ENCODE measurements around the gene KITLG.

Gene KITLG

DNA sequence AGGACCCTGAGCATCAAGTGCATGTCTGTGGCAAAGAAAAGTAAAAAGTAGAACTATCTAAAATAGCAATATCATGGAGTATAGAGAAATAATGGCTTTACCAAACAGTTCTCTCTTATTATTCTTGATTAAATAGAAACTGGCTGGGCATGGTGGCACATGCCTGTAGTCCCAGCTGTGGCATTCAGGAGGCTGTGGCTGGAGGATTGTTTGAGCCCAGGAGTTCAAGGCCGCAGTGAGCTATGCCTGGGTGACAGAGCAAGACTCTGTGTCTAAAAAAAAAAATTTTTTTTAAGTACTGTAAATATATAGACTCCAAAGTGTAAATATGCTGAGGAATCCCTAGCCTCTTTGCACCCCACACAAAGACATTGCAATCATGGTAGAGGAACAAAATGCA, 121.9 kb downstream of the KITLG start:
- no peak for DNase-seq
- Histone ChIP-seq H3K9me2 (replicated peaks; ENCODE audit: insufficient read depth, low read length) (no peaks in the 10 kb centered on the region), H3F3A (ENCODE audit: insufficient read depth, low read length) (no peaks in the 10 kb centered on the region), H3K4me1 (ENCODE audit: low read length) (no peaks in the 10 kb centered on the region), H3K27me3 (replicated peaks; ENCODE audit: insufficient read depth, low read length) (no peaks in the 10 kb centered on the region), H3K9me3 (replicated peaks; ENCODE audit: insufficient read depth, low read length) (no peaks in the 10 kb centered on the region), H2AFZ (ENCODE audit: low read length) (no peak overlapping the region), H3K79me2 (ENCODE audit: low read length) (no peaks in the 10 kb centered on the region), H3K9ac (ENCODE audit: low read length) (no peak overlapping the region), H4K20me1 (ENCODE audit: insufficient read depth, low read length) (no peaks in the 10 kb centered on the region), H3K36me3 (replicated peaks; ENCODE audit: insufficient read depth, low read length) (no peaks in the 10 kb centered on the region), H3K27ac (ENCODE audit: low read length) (no peak overlapping the region), H3K4me3 (ENCODE audit: low read length) (no peak overlapping the region), H3K4me2 (ENCODE audit: low read depth, low read length) (no peak overlapping the region)
- no peak for TF ChIP-seq EZH2phosphoT487 (IDR thresholded peaks at IDR 0.05; ENCODE audit: low read length)
- TF ChIP-seq, protein P1, sequence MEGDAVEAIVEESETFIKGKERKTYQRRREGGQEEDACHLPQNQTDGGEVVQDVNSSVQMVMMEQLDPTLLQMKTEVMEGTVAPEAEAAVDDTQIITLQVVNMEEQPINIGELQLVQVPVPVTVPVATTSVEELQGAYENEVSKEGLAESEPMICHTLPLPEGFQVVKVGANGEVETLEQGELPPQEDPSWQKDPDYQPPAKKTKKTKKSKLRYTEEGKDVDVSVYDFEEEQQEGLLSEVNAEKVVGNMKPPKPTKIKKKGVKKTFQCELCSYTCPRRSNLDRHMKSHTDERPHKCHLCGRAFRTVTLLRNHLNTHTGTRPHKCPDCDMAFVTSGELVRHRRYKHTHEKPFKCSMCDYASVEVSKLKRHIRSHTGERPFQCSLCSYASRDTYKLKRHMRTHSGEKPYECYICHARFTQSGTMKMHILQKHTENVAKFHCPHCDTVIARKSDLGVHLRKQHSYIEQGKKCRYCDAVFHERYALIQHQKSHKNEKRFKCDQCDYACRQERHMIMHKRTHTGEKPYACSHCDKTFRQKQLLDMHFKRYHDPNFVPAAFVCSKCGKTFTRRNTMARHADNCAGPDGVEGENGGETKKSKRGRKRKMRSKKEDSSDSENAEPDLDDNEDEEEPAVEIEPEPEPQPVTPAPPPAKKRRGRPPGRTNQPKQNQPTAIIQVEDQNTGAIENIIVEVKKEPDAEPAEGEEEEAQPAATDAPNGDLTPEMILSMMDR (IDR thresholded peaks at IDR 0.05; ENCODE audit: low read length): no peak
- no peak for TF ChIP-seq EZH2 (optimal IDR thresholded peaks at IDR 0.05; ENCODE audit: low read depth, low read length)

DNA sequence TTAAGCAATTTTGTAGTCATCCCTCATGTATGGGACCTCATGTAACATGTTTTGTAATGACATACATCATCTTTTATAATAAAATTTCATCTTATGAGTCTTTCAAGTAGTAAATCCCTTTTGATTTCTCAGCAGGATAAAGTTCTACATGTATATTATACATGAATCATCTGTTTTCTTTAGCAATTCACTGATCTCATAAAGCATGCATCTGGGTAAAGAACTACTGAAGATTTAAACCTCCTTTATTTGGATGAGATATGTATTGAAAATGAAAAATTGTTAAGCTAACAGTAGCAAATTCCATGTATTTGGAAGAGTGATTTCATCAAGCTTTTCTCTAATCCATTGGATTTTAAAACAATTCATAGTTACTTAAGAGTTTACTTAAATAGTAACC, 126.9 kb downstream of the KITLG start:
- no peak overlapping the region for H3K27ac ChIP-seq (ENCODE audit: low read length)
- H3K36me3 ChIP-seq (replicated peaks; ENCODE audit: insufficient read depth, low read length): no peaks in the 10 kb centered on the region
- H3K27me3 ChIP-seq (replicated peaks; ENCODE audit: insufficient read depth, low read length): no peaks in the 10 kb centered on the region
- no peaks in the 10 kb centered on the region for H4K20me1 ChIP-seq (ENCODE audit: insufficient read depth, low read length)
- TF ChIP-seq EZH2phosphoT487 (IDR thresholded peaks at IDR 0.05; ENCODE audit: low read length) (no peak), EZH2 (optimal IDR thresholded peaks at IDR 0.05; ENCODE audit: low read depth, low read length) (no peak)
- TF ChIP-seq, protein P1 (IDR thresholded peaks at IDR 0.05; ENCODE audit: low read length): no peak
- no peaks in the 10 kb centered on the region for H3K9me2 ChIP-seq (replicated peaks; ENCODE audit: insufficient read depth, low read length)
- no peak overlapping the region for H3K4me3 ChIP-seq (ENCODE audit: low read length)
- H3F3A ChIP-seq (ENCODE audit: insufficient read depth, low read length): no peaks in the 10 kb centered on the region
- DNase-seq: no peak
- H3K4me2 ChIP-seq (ENCODE audit: low read depth, low read length): no peak overlapping the region
- no peak overlapping the region for H2AFZ ChIP-seq (ENCODE audit: low read length)
- no peaks in the 10 kb centered on the region for H3K9me3 ChIP-seq (replicated peaks; ENCODE audit: insufficient read depth, low read length)
- H3K79me2 ChIP-seq (ENCODE audit: low read length): no peaks in the 10 kb centered on the region
- no peaks in the 10 kb centered on the region for H3K4me1 ChIP-seq (ENCODE audit: low read length)
- no peak overlapping the region for H3K9ac ChIP-seq (ENCODE audit: low read length)

DNA sequence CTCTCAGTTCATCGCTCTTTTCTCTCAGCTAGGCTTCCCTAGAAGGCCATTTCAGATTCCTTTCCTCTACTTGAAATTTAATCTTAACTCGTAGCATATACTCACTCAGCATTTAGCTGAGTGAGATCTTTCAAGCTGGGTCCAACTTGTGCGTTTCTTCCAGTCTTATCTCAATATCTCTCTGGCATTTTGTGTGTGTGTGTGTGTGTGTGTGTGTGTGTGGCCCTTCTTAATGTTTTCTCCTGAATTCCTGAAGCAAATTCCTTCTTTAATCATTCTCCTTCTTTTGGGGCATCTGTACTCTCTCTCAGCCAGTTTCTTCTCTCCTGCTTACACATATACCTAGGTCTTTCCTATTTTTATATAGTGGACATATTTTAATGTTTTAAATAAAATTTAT, 129.1 kb downstream of the KITLG start:
- Histone ChIP-seq H3K4me3 (ENCODE audit: low read length) (no peak overlapping the region), H3K27ac (ENCODE audit: low read length) (no peak overlapping the region), H3K9me3 (replicated peaks; ENCODE audit: insufficient read depth, low read length) (no peaks in the 10 kb centered on the region), H3K36me3 (replicated peaks; ENCODE audit: insufficient read depth, low read length) (no peaks in the 10 kb centered on the region), H4K20me1 (ENCODE audit: insufficient read depth, low read length) (no peaks in the 10 kb centered on the region), H3K4me1 (ENCODE audit: low read length) (no peaks in the 10 kb centered on the region), H2AFZ (ENCODE audit: low read length) (no peak overlapping the region), H3F3A (ENCODE audit: insufficient read depth, low read length) (no peaks in the 10 kb centered on the region), H3K79me2 (ENCODE audit: low read length) (no peaks in the 10 kb centered on the region), H3K9ac (ENCODE audit: low read length) (no peak overlapping the region), H3K4me2 (ENCODE audit: low read depth, low read length) (no peak overlapping the region), H3K9me2 (replicated peaks; ENCODE audit: insufficient read depth, low read length) (no peaks in the 10 kb centered on the region), H3K27me3 (replicated peaks; ENCODE audit: insufficient read depth, low read length) (no peaks in the 10 kb centered on the region)
- DNase-seq: no peak
- TF ChIP-seq EZH2 (optimal IDR thresholded peaks at IDR 0.05; ENCODE audit: low read depth, low read length): no peak
- TF ChIP-seq, protein P1 (IDR thresholded peaks at IDR 0.05; ENCODE audit: low read length): no peak
- TF ChIP-seq EZH2phosphoT487 (IDR thresholded peaks at IDR 0.05; ENCODE audit: low read length): no peak

Measured in MM.1S (cell line).